Left renal pelvis (tissue), 4 donors: ENCODE data around the gene SRCAP. TPM values are rescaled to one million over a fixed set of nuclear protein-coding genes. Genes with fewer than 3 reads are reported as not detected.
"Not testable (repeated sequence)": the region's sequence is repeated elsewhere in the genome, so short reads cannot be mapped to it uniquely, and the experiment has no call there.

ENCODE experiments used
- DNase-seq, 4 donors: peaks; one replicate each; pipeline ENCODE4 v3.0.0-alpha.2; 2013; ENCODE audit warnings: low read depth in 4 of 4, low spot score in 3 of 4
- polyA plus RNA-seq, 4 donors: library from polyadenylated mRNA; unstranded; fragments of 120-200 nt; gene quantifications; one replicate each; pipeline ENCODE4 v1.2.1, GENCODE V29; 2013; ENCODE audit not compliant: insufficient read length in 4 of 4

SRCAP gene
- polyA plus RNA-seq, 4 donors = 27.7 to 44.9 (median 33.2) TPM

DNA sequence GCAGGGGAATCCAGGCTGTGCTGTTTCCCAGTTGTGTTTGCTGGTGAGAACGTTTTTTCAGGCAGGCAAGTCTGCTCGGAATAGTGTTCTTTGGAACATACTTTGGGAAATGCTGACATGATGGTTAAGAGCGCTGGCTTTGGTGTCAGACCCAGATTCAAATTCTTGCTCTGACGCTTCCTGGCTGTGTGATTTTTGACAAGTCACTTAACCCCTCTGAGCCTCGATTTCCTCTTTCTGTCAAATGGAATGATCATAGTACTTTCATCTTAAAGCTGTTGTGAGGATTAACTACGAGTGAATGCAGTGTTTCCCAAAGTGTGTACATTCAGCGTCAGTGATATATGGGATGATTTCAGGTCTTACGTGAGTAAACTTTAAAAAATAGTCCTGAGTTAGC, 35.9 kb upstream of the SRCAP start:
- DNase-seq = no peak

DNA sequence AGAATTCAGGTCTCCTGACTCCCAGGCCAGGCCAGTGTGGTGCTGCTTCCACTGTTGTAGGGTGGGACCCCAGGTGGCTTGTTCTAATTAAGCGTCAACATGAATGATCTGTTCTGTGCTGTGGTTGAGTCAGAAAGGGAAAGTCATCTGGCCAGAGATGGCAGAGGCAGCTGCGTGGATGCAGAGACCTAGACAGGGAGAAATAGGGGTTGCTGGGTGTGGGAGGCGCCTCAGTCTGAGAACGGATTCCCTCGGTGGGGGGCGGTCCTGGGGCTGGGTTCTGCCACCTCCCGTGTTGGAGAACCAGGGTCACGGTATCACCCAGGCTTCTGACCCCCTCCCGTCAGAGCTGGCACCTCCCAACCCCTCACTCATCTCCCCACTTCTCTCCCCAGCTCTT, 35.2 kb upstream of the SRCAP start:
- DNase-seq = no peak

DNA sequence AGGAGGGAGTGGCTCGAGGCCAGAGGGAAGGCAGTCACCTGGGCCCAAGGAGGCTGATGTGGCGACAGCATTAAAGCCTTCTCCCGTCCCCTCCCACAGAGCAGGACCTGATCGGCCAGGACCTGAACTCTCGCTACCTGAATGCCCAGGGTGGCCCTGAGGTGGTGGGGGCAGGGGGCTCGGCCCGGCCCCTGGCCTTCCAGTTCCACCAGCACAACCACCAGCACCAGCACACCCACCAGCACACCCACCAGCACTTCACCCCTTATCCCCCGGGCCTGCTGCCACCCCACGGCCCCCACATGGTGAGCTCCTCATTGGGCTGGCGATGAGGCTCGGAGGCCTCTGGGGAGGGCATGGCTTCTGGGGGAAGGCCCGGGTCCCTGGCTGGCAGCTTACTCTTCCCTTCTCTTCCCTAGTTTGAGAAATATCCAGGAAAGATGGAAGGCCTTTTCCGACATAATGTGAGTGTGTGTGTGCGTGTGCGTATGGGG, 34.3 kb upstream of the SRCAP start:
- DNase-seq = no peak

DNA sequence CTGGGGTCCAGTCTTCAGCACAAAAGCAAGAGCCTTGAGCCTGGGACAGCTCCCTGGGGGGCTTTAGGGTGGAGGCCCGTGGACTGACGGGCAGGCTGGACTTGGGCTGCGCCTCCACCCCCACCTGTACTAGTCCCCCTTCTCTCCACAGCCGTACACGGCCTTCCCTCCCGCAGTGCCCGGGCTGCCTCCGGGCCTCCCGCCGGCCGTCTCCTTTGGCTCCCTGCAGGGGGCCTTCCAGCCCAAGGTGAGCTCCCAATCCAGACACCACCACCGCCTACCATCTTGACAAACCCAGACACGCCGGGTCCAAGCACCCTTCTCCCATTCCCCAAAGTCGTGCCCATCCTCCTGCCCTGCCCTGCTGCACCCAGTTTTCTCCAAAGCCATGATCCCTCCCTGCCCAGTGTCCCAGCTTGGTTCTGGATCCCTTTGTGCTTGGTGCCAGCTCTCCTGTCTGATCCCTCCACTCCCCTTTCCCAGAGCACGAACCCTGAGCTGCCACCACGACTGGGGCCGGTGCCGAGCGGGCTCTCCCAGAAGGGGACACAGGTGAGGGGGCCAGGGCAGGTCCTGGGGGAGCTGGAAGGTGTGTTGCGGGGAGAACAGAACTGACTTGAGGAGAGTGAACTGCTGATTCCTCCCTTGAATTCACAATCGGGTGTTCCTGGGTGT, 33.7 kb upstream of the SRCAP start:
- DNase-seq = no peak

DNA sequence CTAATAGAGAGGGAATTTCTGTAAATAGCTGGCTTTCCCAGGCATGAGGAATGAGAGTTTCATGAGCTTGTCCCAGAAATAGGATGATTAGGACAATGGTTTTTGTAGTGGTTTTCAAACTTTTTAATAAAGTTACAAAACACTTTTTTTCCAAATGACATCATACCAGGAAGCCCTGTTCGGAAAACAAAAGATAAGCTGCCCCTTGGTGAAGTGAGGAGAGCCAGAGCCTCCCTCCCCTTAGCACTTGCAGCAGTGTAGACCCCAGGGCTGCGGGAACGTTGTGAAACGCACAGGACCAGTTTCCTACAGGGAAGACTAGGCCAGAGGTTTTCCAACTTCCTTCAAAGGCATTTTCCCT, 33.2 kb upstream of the SRCAP start:
- DNase-seq = no peak

DNA sequence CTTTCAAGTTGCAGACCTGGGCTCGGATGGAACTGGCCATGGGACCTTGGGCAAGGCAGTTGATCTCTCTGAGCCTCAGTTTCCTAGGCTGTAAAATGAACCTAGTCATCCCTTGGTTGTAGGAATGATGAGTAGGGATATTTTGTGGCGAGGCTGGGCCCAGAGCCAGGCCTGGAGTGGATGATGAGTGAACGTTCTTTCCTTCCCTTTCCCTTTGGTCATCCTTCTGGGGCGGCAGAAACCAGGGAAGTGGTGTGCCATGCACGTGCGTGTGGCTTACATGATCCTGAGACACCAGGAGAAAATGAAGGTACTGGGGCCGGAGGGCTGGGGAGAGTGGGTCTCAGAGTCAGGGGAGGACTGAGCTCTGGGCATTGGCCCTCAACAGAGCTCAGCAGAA, 32.3 kb upstream of the SRCAP start:
- no peak for DNase-seq

DNA sequence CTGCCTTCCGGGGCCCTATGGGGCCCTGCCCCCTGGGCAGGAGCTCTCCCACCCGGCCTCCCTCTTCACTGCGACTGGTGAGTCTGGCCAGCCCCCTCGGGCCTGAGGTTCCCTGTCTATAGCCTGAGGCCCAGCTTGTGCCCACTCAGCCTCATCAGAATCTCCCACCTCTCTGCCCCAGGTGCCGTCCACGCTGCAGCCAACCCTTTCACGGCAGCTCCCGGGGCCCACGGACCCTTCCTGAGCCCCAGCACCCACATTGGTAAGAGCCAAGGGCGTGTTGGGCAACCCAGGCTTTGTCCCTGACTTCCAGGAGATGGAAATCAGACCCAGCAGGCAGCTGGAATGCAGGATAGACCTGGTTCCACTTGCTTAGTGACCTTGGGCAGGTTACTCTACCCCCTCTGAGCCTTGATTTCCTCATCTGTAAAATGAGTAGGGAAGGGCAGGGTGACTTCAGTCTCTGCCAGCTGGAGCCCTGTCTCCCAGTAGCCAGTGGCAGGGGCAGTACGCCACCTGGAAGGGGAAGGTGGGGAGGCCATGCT, 31.5 kb upstream of the SRCAP start:
- DNase-seq = no peak

DNA sequence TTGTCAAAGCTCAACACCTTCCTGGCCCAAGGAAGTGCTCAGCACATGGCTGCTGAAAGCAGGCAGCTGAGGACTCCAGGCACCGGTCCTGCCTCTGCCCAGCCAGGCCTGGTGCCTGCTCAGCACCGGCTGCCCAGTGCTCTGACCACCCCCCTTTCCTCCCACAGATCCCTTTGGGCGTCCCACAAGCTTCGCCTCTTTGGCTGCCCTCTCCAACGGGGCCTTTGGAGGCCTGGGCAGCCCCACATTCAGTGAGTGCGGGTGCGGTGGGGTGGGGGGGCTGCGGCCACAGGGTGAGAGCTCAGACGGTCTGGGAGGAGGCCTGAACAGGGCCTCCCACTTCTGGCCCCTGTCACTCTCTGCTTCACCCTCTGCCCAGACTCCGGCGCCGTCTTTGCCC, 30.6 kb upstream of the SRCAP start:
- DNase-seq = no peak

DNA sequence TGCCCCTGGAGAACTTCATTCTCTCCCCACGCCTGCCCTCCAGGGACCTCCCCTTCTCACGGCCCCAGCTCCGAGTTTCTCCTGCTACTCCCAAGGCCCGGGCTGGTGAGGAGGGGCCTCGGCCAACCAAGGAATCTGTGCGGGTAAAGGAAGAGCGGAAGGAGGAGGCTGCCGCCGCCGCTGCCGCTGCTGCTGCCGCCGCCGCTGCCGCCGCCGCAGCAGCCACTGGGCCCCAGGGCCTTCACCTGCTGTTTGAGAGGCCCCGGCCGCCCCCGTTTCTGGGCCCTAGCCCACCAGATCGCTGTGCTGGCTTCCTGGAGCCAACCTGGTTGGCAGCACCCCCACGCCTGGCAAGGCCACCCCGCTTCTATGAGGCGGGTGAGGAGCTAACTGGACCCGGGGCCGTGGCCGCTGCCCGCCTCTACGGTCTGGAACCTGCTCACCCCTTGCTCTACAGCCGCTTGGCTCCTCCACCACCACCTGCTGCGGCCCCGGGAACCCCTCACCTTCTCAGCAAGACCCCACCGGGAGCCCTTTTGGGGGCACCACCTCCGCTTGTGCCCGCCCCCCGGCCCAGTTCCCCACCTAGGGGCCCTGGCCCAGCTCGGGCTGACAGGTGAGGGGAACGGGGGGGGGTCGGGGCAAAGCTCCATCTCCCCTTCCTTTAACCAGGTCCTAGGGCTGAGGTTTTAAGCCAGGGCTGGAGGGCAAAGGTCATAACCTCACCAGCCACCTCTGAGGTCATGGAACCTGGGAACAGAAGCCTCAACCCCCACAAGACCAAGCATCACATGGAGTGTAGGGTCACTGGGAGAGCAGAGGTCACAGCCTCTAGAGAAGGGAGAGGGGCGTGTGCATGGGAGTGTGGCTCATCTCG, 29.7 kb upstream of the SRCAP start:
- DNase-seq = no peak

DNA sequence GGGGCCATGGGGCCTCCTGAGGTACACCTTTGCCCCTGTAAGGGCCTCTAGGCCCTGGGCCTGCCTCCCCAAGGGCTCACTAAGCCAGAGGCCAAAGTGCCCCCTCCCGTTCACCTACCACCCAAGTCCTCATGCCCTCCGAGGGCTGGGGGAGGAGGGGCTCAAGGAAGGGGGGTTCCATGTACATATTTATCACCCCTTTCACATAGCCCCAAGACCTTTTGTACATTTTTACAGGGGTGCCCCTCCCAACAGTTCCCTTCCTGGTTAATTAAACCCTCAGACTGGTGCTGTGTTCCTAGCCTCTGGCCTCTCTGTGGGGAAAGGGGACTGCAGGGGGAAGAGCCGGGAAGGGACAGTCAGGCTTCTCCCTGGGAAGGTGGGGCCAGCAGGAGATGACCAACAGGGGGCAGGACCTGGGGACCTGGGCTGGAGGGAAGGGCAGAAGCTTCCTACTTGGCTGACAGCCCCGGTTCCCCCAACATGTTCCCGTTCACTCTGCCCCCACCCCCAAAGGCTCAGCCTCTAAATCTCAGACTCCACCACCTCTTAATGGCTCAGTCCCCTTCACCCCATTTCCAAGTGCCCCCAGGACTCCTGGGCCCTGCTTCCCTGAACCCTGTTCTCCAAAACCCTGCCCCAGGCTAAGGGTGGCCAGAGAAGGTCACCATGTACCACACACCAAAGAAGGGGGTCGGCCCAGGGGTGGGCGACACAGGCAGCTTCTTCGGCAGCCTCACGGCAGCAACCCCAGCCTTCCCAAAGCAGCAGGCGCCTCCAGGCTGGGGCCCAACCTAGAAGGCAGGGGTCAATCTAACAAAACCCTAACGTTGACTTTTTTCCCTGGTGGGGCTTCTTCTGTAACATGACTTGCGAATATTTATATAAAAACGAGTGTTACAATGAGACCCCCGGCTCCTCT, 28.8 kb upstream of the SRCAP start:
- DNase-seq = no peak

DNA sequence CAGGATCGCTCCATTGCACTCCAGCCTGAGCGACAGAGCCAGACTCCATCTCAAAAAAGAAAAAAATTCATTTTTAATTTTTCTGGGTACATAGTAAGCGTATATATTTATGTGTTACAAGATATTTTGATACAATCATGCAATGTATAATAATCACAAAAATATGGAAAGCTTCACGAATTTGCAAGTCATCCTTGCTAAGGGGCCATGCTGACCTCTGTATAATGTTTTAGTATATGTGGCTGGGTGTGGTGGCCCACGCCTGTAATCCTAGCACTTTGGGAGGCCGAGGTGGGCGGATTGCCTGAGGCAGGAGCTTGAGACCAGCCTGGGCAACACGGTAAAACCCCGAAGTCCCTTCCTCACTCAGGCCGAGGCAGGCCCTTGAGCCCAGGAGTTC, 23.8 kb upstream of the SRCAP start:
- DNase-seq = no peak

DNA sequence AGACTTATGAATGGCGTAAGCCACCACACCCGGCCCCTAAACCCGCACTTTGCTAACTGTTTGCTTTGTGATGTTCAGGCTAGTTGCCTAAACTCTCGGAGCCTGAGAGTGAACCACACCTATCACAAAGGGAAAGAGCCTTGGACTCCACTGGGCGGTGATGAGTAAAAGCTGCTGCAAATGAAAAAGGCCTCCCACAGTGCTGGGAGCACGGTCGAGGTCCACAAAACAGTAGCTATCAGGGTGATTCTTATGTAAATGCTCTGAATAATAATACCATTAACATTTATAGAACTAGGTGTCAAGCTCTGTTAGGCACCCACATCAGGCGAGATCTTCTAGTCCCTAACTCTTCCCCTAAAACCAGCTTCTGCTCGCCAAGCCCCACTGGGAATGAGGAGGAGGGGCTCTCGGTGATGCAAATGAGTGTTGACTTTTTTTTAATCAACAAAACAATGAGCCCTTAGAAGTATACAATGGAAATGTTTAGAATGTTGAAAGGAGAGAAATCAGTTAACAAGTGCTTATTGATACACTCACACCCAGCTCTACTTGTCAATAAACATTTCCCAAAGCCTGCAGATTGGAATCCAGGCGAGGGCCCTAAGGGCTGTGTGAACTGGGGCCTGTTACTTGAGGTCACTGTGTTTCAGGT, 20.9 kb upstream of the SRCAP start:
- no peak for DNase-seq

DNA sequence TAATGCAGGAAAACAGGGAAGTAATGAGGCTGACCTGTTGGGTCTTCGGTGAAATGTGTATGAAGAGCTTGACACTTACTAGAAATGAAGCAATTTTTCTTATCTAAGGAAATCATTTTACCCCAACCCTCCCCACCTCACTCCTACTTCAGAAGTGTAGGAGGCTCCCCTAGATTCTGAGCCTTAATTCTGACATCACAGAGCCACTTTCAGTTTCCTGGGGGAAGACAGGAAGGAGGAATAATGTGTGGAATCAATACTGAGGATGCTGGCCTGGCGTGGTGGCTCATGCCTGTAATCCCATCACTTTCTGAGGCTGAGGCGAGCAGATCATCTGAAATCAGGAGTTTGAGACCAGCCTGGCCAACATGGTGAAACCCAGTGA, 20.4 kb upstream of the SRCAP start:
- no peak for DNase-seq

DNA sequence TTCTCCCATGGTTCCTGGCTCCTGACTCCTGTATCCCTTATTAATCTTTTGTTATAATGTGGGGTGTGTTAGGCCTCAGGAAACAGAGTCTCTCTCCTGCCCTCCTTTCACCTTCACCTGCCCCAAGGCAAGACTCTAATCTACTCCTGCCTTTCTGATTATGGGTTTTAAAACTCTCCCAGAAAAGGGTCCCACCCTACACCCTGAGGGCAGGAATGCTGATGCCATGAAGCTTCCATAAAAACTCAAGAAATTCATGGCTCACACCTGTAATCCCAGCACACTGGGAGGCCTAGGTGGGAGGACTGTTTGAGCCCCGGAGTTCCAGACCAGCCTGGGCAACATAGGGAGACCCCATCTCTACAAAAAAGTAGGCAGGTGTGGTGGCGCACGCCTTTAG, 18.6 kb upstream of the SRCAP start:
- DNase-seq = no peak

DNA sequence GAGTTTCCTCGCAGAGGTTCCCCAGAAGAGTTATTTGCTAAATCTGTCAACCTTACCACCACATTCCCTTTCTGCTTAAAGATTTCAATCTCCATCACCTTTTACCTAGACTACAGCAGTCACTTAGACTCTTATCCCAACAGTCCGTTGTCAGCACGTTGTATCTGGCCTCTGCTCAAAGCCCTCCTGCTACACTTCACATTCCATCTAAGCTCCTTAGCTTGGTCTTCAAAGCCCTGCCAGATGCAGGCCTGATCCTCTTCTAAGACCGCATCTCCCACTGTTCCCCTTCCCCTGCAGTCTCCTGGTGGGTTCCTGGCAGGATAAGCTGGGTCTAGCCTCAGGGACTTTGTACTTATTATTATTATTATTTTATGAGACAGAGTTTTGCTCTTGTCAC, 10.3 kb upstream of the SRCAP start:
- no peak for DNase-seq

DNA sequence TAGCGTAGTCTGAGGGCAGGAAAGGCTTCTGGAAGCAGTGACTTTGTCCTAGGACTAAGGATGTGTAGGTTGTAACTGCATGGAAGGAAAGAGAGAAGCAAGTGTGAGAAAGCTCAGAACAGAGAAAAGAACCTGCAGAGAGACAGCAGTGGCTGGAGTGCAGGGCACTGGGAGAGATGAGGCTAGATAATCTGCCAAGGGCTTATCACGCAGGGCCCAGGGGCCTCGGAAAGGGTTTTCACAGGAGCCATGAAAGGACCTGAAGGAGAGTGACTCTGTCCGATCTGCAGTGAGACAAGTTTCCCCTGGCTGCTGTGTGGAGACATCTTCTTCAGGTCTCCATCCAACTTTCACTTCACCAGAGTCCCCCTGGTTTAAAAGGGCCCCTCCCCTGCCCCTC, 7.1 kb upstream of the SRCAP start:
- no peak for DNase-seq

DNA sequence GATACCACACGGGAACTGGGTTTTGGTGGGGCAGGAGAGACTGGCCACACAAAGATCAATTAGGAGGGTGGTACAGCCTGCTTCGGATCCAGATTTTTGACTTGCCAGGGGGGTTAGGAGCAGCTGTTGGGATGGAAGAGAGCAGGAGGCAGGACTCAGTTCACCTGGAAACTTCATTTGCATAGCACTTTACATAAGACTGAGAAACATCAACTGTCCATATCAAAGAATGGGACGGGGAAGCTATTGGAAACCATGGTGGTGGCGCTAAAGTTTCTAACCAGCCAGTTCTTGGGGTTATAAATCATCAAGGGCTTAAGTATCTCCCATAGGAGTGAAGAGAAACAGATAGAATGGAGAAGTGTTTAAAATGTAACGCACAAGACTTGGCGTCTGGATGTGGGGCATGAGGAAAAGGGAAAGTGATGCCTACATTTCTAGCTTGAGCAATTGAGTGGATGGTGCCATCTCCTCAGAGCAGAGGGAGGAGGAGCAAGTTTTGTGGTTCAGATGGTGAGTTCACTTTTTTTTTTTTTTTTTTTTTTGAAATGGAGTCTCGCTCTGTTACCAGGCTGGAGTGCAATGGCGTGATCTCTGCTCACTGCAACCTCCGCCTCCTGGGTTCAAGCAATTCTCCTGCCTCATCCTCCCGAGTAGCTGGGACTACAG, 6.4 kb upstream of the SRCAP start:
- no peak for DNase-seq

DNA sequence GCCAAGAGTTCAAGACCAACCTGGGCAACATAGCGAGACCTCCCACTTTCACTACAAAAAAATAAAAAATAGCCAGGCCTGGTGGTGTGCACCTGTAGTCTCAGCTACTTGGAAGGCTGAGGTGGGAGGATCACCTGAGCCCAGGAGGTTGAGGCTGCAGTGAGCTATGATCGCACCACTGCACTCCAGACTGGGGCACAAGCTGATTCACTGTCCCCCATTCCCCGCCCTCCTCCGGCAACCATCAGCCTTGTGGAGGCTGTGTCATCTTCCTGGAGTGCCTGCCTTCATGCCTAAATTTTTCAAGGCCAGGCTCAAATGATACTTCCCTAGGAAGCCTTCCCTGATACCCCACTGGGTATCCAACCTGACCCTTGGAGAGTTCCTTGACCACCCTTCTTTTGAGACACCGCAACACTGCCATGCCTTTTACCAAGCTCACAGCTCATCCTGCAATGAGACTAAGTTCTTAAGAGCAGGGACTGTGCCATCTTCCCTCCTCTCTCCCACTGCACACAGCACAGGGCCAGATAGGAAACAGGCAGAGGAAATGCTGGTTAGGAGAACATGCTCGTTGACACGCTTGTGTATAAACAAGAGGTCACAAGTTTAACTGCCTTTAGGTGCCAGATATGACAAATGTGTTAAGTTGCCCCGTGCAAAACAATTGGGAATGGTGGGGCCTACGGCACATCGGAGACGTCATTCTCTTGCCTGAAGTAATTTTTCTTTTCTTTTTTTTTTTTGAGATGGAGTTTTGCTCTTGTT, 3.9 kb upstream of the SRCAP start:
- DNase-seq = no peak

DNA sequence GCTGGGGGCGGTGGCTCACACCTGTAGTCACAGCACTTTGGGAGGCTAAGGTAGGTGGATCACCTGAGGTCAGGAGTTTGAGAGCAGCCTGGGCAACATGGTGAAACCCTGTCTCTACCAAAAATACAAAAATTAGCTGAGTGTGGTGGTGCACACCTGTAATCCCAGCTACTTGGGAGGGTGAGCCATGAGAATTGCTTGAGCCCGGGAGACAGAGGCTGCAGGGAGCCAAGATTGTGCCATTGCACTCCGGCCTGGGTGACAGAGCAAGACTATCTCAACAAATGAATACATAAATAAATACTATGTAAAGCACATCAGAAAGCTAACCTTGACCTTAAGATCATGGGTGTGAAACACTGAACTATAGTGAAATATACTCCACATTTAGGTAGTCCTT, 2.3 kb upstream of the SRCAP start:
- DNase-seq = not testable (repeated sequence)
